Purkinje cell (primary cell): ENCODE measurements around the gene SYNE4. TPM values are rescaled to one million over a fixed set of nuclear protein-coding genes. Genes with fewer than 3 reads are reported as not detected.

ENCODE experiments used
- polyA plus RNA-seq: library from polyadenylated mRNA; unstranded; fragments of >200 nt; fragmentation: Nextera tagmentation; gene quantifications from 2 replicates; pipeline ENCODE4 v1.2.1, GENCODE V29; 2014

SYNE4 gene, protein sequence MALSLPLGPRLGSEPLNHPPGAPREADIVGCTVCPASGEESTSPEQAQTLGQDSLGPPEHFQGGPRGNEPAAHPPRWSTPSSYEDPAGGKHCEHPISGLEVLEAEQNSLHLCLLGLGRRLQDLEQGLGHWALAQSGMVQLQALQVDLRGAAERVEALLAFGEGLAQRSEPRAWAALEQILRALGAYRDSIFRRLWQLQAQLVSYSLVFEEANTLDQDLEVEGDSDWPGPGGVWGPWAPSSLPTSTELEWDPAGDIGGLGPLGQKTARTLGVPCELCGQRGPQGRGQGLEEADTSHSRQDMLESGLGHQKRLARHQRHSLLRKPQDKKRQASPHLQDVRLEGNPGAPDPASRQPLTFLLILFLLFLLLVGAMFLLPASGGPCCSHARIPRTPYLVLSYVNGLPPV
- 3.4 and 4.6 TPM in 2 replicates for polyA plus RNA-seq

DNA sequence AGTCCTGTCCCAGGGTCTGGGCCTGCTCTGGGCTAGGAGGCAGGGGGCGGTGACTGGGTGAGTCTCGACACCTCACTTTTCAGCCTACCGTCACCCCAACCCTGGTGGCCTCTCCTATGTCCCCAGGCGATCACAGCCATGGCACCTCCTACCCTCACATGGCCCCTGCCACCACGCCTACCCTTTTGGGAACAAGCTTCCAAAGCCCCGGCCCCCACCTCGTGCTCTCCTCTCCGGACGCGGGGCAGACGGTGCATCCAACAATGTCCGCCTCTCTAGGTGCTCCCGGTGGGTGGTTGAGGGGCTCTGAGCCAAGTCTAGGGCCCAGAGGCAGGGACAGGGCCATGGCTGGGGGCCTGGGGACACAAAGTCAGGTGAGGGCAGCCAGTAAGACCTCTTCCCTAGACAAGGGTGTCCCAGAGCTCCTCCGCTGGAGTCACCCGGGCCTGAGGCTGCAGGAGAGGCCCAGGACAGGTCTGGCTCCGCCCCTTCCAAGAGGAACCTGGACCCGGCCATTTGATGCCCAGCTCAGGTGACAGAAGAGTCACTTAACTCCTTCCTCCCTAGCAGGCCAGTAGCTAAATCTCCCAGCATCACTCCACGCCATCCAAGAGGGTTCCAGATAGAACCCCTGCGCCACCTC lies at the start of gene SYNE4:
Gene SYNE4 (minus strand): TSS at position 478 of the 643 bp plus-strand sequence. CDS start 132 bp downstream, at position 346.

DNA sequence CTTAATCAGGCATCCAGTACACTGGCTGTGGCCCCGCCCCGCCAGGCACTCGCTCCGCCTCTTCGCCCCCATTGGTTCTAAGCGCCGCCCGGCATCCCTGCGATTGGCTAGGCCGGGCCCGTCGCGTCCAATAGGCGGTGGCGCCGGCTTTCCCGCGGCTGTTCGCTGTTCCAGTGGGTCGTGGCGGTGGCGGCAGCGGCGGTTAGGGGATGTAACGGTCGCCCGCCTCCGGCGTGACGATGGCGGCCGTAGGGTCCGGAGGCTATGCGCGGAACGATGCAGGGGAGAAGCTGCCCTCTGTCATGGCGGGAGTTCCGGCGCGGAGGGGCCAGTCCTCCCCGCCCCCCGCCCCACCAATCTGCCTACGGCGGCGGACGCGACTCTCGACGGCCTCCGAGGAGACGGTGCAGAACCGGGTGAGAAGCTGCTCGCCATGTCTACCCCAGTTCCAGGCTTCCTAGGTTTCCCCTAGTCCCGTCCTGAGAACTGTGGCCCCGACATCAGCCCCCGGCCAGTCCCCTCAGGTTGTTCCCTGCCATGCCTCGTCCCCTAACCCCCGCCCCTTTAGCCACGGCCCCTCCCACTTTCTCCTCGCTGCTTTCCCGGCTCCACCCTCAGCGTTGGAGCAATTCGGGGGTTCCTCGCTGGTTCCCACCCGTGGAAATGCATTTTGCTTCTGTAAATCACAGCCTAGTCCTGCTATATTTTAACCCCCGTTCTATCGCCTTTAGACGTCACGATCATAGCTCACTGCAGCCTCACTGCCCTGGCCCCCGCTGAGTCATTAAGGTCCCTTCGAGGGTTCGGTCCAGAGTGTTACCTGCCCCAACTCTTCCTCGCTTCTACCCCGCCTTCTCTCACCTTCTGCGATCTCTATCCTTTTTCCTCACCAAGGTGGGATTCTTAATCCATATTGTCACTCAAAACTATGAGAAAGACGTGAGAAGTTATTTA lies 46.4 kb upstream of the SYNE4 start, which contains the start of gene WDR62:
Gene WDR62 (plus strand): TSS at position 165 of the 954 bp plus-strand sequence. CDS start 75 bp downstream, at position 240.

GRCh38 chr19:36054119-36054732 lies 45.6 kb upstream of the SYNE4 start, which contains the start of gene THAP8:
Gene THAP8, minus strand, starts transcription at chr19:36054285. Its CDS starts 68 bp downstream, at chr19:36054217.

DNA sequence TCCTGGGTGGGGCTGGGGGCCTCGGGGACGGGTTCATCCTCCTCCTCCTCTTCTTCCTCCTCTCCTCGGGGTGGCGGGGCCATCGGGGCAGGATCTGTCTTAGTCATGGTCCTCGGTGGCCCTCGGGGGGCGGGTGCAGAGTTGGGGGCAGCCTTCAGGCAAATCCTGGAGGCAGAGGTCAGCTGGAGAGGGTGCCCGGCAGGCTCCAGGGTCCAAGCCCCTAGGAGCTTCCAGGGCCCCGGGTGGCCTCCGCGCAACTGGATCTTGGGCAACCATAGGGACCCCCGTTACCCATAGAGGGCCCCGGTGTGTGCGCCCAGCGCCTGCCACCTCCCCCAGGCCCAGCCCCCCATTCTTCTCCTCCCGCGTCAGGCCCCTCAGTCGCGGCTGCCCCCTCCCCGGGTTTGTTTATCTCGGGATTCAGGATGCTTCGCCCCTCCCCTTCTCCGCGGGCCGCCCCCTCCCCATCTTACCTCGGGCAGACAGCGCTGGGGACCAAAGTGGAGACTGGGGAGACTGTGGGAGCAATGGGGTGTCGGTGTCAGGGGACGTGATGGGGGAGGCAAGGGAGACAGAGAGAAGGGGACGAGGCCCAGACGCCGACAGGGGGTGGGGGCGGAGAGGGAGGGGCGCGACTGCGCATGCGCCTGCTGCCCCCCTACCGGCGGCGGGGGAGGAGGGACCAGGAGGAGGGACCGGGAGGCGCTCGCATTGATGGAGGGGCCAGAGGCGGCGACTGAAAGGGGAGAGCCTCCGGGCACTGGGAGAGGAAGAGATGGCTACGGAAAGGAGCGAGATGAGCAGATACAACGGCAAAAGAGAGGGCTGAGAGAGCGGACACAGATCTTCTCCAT lies 23.9 kb upstream of the SYNE4 start, which contains the start of gene CLIP3:
Gene CLIP3 (minus strand): TSS at position 623 of the 854 bp plus-strand sequence. CDS start 516 bp downstream, at position 107.

DNA sequence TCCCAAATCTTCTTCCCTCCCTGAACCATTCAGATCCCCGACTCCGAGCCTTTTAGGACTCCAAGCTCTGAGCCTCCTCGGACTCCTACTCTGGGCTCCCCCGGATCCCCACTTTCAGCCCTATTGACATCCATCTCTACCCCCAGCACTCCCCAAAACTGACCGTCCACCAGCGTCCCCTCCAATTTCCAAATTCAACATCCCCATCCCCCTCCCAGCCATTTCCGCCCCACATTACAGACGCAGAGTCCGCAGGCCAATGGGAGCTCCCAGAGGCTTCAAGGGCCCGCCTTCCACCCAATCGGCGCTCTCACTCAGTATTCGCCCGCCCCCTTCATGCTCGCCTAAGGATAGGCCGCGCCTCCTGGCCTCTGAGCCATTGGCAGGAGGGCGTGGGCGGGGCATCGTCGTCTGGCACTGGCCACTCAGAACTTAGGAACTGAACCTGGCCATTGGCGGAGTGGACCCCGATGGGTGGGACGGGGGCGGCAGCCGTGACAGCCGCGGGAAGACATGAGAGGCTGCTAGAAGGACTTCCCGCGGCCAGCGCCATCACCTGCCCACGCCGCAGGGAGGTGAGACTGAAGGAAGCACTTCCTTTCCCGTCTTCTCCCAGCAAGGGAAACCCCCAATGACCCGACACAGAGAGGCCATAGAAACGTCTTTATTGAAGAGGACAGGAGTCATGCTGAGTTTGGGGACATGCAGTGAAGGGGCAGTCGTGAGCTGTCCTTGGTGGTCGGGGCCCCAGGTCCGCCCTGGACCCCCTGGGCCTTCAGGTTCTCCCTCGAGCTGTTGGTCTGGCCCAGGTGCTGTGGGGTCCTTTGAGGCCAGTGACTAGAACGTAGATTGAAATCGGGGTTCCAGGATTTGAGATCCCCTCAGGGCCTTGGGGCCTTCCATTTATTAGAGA lies 5.7 kb upstream of the SYNE4 start, which contains the start of gene ALKBH6:
Gene ALKBH6 (minus strand): TSS at position 202 of the 913 bp plus-strand sequence. CDS start 816 bp downstream, outside the sequence.

DNA sequence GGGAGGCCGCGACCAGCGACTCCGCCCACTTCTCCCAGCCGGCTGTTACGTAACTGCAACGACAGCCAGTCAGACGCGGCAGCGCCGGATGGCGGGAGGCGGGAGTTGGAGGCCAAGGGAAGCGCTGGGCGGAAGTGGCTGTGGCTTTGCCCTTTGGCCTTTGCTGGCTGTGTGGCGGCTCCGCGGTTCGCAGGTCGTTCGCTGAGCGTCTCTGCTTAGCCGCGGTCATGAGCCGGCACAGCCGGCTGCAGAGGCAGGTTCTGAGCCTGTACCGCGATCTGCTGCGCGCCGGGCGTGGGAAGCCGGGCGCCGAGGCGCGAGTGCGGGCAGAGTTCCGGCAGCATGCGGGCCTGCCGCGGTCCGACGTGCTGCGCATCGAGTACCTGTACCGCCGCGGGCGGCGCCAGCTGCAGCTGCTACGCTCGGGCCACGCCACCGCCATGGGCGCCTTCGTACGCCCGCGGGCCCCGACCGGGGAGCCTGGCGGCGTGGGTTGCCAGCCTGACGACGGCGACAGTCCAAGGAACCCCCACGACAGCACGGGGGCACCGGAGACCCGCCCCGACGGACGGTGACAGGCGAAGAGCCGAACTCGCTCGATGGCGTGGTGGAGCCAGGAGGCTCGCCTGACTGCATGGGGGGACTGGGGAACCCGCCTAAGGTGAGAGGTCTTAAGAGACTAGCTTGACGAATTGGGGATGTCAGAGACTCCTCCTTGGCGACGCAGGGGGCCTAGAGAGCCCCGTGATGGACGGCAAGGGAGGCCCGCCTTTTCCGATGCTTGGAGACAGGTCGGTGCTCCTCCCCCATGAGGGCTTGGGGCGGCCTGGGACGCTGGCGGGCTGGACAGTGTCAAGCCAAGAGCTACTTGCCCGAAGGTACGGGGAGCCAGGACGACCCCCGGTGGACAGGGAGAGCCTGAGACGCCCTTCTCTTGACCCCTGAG lies 13.3 kb downstream of the SYNE4 start, which contains the start of gene SDHAF1:
Gene SDHAF1 (plus strand): TSS at position 141 of the 946 bp plus-strand sequence. CDS start 87 bp downstream, at position 228.

Other genes with a start within 250 kb of the SYNE4 start
- gene ARHGAP33, start 233.2 kb downstream of the SYNE4 start, polyA plus RNA-seq: 0.15 and 0.40 TPM in 2 replicates
- not detected in 2 replicates for gene PRODH2, start 196.0 kb downstream of the SYNE4 start, polyA plus RNA-seq
- gene NPHS1, start 156.3 kb downstream of the SYNE4 start, polyA plus RNA-seq: 0.08 TPM in 1 of 2 replicates, not detected in the other
- gene KIRREL2, start 151.9 kb downstream of the SYNE4 start, polyA plus RNA-seq: 1.1 TPM in 1 of 2 replicates, not detected in the other
- gene APLP1, start 140.2 kb downstream of the SYNE4 start, polyA plus RNA-seq: 223 and 377 TPM in 2 replicates
- 1.5 and 1.8 TPM in 2 replicates for gene NFKBID, start 108.3 kb downstream of the SYNE4 start, polyA plus RNA-seq
- 2.0 and 3.8 TPM in 2 replicates for gene HCST, start 106.3 kb downstream of the SYNE4 start, polyA plus RNA-seq
- gene TYROBP, start 100.5 kb downstream of the SYNE4 start, polyA plus RNA-seq: 0.70 TPM in 1 of 2 replicates, not detected in the other
- gene LRFN3, start 72.4 kb downstream of the SYNE4 start, polyA plus RNA-seq: 0.15 and 0.60 TPM in 2 replicates
- 6.4 and 14.1 TPM in 2 replicates for gene SDHAF1, start 13.6 kb downstream of the SYNE4 start, polyA plus RNA-seq
- 1.9 and 9.9 TPM in 2 replicates for gene ALKBH6, start 5.4 kb upstream of the SYNE4 start, polyA plus RNA-seq
- gene CLIP3, start 24.1 kb upstream of the SYNE4 start, polyA plus RNA-seq: 34.3 and 46.5 TPM in 2 replicates
- 1.3 and 2.7 TPM in 2 replicates for gene THAP8, start 45.5 kb upstream of the SYNE4 start, polyA plus RNA-seq
- gene WDR62, start 46.1 kb upstream of the SYNE4 start, polyA plus RNA-seq: 1.9 TPM in 1 of 2 replicates, not detected in the other
- not detected in 2 replicates for gene OVOL3, start 102.3 kb upstream of the SYNE4 start, polyA plus RNA-seq
- 314 and 340 TPM in 2 replicates for gene POLR2I, start 106.1 kb upstream of the SYNE4 start, polyA plus RNA-seq
- 84.8 and 90.6 TPM in 2 replicates for gene TBCB, start 106.7 kb upstream of the SYNE4 start, polyA plus RNA-seq
- gene CAPNS1, start 131.3 kb upstream of the SYNE4 start, polyA plus RNA-seq: 272 and 360 TPM in 2 replicates
- gene COX7A1, start 143.6 kb upstream of the SYNE4 start, polyA plus RNA-seq: 639 and 665 TPM in 2 replicates
- 0.69 and 5.6 TPM in 2 replicates for gene ZNF565, start 205.9 kb upstream of the SYNE4 start, polyA plus RNA-seq
- 23.3 and 28.6 TPM in 2 replicates for gene ZNF146, start 206.3 kb upstream of the SYNE4 start, polyA plus RNA-seq